BE2C (cell line): ENCODE measurements around the gene KRTAP19-7.

ENCODE experiments used
- DNase-seq: peaks from one replicate; pipeline ENCODE4 v3.0.0-alpha.2; 2020
- H3K27me3 ChIP-seq: fragments of 250-450 bp; sonication (Bioruptor Pico); 2 replicates; pipeline ENCODE4 v1.5.1; 2020; ENCODE audit warnings: mild to moderate bottlenecking
- H3K36me3 ChIP-seq: fragments of 250-450 bp; sonication (Bioruptor Pico); 2 replicates; pipeline ENCODE4 v1.5.1; 2020; ENCODE audit warnings: mild to moderate bottlenecking
- H3K4me1 ChIP-seq: fragments of 250-450 bp; sonication (Bioruptor Pico); 2 replicates; pipeline ENCODE4 v1.5.1; 2020
- H3K4me3 ChIP-seq: 2 replicates; pipeline ENCODE4 v1.5.1; 2011; ENCODE audit warnings: low read depth, low read length
- H3K9me3 ChIP-seq: fragments of 250-450 bp; sonication (Bioruptor Pico); 2 replicates; pipeline ENCODE4 v1.5.1; 2020
- CTCF ChIP-seq: IDR thresholded peaks from 2 replicates; pipeline ENCODE4 v1.5.1; 2012; ENCODE audit warnings: mild to moderate bottlenecking, low read depth, low read length

The KRTAP19-7 gene

DNA sequence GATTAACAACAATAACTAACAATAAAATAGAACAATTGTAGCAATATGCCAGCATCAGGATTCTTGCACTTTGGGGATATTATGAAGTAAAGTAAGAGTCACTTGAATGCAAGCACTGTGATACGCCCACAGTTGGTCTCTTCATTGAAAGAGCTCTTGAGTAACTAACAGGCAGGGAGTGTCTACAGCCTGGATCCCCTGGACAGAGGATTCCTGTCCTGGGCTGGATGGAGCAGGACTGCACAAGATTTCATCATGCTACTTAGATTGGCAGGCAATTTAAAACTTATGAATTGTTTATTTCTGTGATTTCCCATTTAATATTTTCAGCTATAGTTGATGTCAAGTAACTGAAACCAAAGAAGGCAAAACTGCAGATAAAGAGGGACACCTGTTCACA is 45.4 kb downstream of the KRTAP19-7 start:
- no peaks in the 10 kb centered on the region for H3K27me3 ChIP-seq
- no peak for TF ChIP-seq CTCF
- no peaks in the 10 kb centered on the region for H3K36me3 ChIP-seq
- no peak for DNase-seq
- no peaks in the 10 kb centered on the region for H3K9me3 ChIP-seq
- no peak overlapping the region for H3K4me3 ChIP-seq
- H3K4me1 ChIP-seq, result no peaks in the 10 kb centered on the region
